RWPE1 (cell line): ENCODE measurements around the gene RBM10.
"Not testable (repeated sequence)": the region's sequence is repeated elsewhere in the genome, so short reads cannot be mapped to it uniquely, and the experiment has no call there.

ENCODE experiments used
- CTCF ChIA-PET: fragments of 350-600 bp; sonication (Branson Sonifier 250); formaldehyde crosslinking; extraction: SDS; loops from one replicate; lab custom pipeline; 2021; lab: Yijun Ruan, JAX
- POLR2A ChIA-PET: fragments of 400-600 bp; formaldehyde crosslinking; extraction: SDS; loops from one replicate; lab custom pipeline; 2020; ENCODE audit warnings: antibody characterized with exemption; ENCODE audit not compliant: low non-redundant PET; lab: Yijun Ruan, JAX
- DNase-seq: peaks from one replicate; pipeline ENCODE4 v3.0.0; 2012; ENCODE audit warnings: low spot score
- H3K27ac ChIP-seq: fragments of 450-650 bp; 2 replicates; pipeline ENCODE4 v1.5.1; 2017
- TF ChIP-seq, protein P1 (sequence below): fragments of 450-650 bp; conservative IDR thresholded peaks from 2 replicates; pipeline ENCODE4 v1.5.1; 2017; ENCODE audit warnings: low read depth, mild to moderate bottlenecking

The RBM10 gene, protein sequence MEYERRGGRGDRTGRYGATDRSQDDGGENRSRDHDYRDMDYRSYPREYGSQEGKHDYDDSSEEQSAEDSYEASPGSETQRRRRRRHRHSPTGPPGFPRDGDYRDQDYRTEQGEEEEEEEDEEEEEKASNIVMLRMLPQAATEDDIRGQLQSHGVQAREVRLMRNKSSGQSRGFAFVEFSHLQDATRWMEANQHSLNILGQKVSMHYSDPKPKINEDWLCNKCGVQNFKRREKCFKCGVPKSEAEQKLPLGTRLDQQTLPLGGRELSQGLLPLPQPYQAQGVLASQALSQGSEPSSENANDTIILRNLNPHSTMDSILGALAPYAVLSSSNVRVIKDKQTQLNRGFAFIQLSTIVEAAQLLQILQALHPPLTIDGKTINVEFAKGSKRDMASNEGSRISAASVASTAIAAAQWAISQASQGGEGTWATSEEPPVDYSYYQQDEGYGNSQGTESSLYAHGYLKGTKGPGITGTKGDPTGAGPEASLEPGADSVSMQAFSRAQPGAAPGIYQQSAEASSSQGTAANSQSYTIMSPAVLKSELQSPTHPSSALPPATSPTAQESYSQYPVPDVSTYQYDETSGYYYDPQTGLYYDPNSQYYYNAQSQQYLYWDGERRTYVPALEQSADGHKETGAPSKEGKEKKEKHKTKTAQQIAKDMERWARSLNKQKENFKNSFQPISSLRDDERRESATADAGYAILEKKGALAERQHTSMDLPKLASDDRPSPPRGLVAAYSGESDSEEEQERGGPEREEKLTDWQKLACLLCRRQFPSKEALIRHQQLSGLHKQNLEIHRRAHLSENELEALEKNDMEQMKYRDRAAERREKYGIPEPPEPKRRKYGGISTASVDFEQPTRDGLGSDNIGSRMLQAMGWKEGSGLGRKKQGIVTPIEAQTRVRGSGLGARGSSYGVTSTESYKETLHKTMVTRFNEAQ

DNA sequence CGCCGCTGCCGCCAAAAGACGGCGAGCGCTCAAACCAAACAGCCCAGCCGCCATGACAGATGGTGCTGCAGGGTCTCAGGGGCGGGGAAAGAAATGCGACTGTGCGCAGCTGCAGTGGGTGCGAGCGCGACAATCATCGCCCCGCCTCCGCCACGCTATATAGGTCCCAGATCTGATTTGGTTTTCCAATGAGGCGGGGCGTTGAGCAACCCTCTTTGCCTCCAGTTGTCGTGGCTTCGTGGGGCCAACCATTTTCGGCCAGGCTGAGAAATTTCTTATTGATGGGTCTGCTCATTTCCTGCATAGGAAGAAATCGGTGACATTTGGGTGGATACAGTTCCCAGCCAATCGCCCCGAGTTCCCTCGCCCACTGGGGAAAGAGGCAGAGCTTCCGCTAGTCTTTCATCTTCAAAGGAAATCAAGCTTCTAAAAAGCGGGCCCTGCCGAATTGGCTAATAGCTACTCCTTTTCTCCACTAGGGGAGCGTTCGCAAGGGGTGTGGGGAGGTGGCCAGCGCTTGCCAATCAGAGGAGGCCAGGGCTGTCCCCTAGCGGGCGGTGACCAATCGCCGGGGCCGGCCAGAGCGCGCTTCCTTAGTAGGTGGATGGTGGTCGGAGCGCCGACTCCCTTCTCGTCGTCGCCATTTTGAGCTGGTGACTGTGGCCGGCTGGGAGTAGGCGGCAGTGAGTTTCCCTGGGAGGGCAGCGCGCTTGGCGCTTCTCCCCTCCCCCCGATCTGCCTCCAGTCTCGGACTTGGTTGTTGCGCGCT lies at the start of gene RBM10, which contains the start of gene NDUFB11:
Gene RBM10, plus strand, starts transcription at position 596 of the 769 bp plus-strand sequence. CDS start 2,261 bp downstream, outside the sequence.
Gene NDUFB11, minus strand, starts transcription at position 77 of the 769 bp plus-strand sequence. Its CDS starts 23 bp downstream, at position 54.
- H3K27ac ChIP-seq: peak within 1 kb of the TSS; percentile 93
- ChIA-PET POLR2A (interaction anchor here (0.6 to 1.2 kb wide), 3 partner anchors 16 to 46 kb away, joined by 3 to 4 read pairs (median 4); no protein-coding TSS in a partner anchor), CTCF (interaction anchor here (0.6 kb wide), 1 partner anchor 10 kb away, joined by 3 read pairs; no protein-coding TSS in a partner anchor)
- TF ChIP-seq, protein P1, sequence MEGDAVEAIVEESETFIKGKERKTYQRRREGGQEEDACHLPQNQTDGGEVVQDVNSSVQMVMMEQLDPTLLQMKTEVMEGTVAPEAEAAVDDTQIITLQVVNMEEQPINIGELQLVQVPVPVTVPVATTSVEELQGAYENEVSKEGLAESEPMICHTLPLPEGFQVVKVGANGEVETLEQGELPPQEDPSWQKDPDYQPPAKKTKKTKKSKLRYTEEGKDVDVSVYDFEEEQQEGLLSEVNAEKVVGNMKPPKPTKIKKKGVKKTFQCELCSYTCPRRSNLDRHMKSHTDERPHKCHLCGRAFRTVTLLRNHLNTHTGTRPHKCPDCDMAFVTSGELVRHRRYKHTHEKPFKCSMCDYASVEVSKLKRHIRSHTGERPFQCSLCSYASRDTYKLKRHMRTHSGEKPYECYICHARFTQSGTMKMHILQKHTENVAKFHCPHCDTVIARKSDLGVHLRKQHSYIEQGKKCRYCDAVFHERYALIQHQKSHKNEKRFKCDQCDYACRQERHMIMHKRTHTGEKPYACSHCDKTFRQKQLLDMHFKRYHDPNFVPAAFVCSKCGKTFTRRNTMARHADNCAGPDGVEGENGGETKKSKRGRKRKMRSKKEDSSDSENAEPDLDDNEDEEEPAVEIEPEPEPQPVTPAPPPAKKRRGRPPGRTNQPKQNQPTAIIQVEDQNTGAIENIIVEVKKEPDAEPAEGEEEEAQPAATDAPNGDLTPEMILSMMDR: peak; percentile 63
- peak; percentile 91 for DNase-seq

DNA sequence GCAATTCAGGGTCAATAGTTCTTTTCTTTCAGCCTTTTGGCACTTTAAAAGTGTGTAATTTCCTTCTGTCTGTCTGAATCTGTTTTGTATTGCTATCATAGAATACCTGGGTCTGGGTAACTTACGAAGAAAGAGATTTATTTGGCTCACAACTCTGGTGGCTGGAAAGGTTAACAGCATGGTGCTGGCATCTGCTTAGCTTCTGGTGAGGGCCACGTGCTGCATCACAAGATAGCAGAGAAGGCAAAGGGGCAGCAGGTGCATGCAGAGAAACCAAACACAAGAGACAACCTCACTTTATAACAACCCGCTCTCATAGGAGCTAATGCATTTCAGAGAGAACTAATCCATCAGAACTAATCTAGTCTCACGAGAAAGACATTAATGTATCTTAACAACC lies 48.0 kb upstream of the RBM10 start:
- CTCF ChIA-PET: no interaction called here
- POLR2A ChIA-PET: no interaction called here
- no peak for DNase-seq
- H3K27ac ChIP-seq: no peak overlapping the region
- TF ChIP-seq, protein P1: no peak

DNA sequence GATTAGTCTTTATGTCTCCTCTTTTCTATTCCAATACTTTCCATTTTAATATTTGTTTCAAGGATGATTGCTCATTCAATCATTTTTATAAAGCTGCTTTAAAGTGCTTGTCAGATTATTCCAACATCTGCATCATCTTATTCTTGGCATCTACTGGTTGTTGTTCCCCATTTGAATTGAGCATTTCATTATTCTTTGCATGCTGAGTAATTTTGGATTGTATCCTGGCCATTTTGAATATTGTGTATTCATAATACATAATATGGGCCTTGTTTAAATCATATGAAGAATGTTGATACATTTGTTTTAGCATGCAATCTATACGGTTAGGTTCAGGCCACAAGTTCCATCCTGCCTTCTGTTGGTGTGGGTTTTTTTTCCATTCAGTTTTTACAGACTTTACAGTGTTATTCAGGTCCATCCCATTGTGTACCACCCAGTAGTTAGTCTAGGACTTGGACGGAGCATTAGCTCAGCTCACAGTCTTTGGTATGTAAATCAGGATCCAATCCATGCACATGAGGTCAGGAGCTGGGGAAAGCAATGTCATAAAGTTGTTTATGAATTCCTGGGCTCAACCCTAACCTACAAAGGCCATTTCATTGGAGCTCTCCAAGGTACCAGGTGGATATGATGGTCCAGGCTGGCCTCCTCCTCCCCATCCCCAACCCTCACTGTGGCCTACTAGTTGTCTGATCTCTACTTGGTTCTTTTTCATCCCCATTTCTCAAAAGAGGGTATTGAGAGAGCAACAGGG lies 46.5 kb upstream of the RBM10 start:
- DNase-seq: no peak
- ChIA-PET CTCF (no interaction called here), POLR2A (no interaction called here)
- no peak overlapping the region for H3K27ac ChIP-seq
- TF ChIP-seq, protein P1: no peak

DNA sequence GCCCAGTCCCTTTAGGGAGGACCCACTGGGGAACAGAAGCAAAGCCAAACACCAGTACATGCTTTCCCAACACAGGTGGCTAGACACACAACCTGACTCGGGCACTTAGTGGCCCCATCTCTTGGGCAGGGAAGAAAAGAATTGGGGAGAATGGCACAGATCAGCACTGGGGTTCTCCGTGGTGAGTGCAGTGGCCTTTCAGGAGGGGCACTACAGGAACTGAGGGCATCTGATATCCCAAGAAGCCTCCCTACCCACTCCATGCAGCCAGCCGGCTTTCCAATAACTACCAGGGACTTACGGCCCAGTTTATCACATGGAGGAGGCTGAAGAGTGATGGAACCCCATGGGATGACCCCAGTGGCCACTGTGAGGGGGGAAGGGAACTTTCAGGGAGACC lies 43.8 kb upstream of the RBM10 start:
- CTCF ChIA-PET: no interaction called here
- TF ChIP-seq, protein P1: no peak
- H3K27ac ChIP-seq: no peak overlapping the region
- POLR2A ChIA-PET: no interaction called here
- no peak for DNase-seq

DNA sequence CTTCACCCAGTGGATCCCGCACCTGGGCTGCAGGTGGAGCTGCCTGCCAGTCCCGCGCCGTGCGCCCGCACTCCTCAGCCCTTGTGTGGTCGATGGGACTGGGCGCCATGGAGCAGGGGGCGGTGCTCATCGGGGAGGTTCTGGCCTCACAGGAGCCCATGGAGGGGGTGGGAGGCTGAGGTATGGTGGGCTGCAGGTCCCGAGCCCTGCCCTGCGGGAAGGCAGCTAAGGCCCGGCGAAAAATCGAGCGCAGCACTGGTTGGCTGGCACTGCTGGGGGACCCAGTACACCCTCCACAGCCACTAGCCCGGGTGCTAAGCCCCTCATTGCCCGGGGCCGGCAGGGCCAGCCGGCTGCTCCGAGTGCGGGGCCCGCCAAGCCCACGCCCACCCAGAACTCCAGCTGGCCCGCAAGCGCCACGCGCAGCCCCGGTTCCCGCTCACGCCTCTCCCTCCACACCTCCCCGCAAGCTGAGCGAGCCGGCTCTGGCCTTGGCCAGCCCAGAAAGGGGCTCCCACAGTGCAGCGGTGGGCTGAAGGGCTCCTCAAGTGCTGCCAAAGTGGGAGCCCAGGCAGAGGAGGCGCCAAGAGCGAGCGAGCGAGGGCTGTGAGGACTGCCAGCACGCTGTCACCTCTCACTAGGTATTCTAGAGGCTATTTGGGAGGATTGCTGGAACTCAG lies 33.9 kb upstream of the RBM10 start:
- CTCF ChIA-PET, H3K27ac ChIP-seq, DNase-seq, POLR2A ChIA-PET: not testable (repeated sequence)
